Measurements from ENCODE around the gene REV1. TPM values are rescaled to one million over a fixed set of nuclear protein-coding genes. Genes with fewer than 3 reads are reported as not detected.

The REV1 gene
- total and polyA plus RNA-seq, 7 donors: 7.2 to 73.1 (median 41.7) TPM

DNA sequence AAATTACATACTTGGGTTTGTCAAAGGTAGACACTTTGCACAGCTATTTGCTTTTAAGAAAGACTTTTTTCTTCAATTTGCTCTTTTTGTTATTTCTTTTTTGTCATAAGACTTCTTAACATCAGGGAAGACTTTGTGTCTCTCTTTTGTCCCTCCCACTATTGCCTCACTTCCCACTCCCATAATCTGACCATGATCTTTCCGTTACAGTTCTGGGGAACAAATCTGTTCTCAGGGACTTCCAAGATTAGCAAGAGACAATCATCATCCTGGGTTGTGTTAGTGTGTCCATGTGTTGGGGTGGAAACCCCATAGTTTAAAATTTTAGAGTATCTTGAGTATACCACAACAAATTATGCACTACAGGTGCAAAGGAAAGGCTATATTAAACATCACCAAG, 75.3 kb downstream of the REV1 start:
- Histone ChIP-seq H3K27ac (no peak overlapping the region), H3K36me3 (peaks cover 0 to 90% (median 22%) of the 10 kb centered on the region in 4 donors), H3K27me3 (no peaks in the 10 kb centered on the region), H3K9me3 (no peaks in the 10 kb centered on the region), H3K4me1 (no peaks in the 10 kb centered on the region), H3K4me3 (no peak overlapping the region)
- TF ChIP-seq, protein P1, sequence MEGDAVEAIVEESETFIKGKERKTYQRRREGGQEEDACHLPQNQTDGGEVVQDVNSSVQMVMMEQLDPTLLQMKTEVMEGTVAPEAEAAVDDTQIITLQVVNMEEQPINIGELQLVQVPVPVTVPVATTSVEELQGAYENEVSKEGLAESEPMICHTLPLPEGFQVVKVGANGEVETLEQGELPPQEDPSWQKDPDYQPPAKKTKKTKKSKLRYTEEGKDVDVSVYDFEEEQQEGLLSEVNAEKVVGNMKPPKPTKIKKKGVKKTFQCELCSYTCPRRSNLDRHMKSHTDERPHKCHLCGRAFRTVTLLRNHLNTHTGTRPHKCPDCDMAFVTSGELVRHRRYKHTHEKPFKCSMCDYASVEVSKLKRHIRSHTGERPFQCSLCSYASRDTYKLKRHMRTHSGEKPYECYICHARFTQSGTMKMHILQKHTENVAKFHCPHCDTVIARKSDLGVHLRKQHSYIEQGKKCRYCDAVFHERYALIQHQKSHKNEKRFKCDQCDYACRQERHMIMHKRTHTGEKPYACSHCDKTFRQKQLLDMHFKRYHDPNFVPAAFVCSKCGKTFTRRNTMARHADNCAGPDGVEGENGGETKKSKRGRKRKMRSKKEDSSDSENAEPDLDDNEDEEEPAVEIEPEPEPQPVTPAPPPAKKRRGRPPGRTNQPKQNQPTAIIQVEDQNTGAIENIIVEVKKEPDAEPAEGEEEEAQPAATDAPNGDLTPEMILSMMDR (IDR thresholded peaks at IDR 0.05): no peak
- TF ChIP-seq POLR2A (IDR thresholded peaks at IDR 0.05) (no peak), POLR2AphosphoS5 (IDR thresholded peaks at IDR 0.05) (no peak), EP300 (IDR thresholded peaks at IDR 0.05) (no peak)
- intact Hi-C loops (cut with DNase I): no loop called here
- DNase-seq: no peak
- 88 to 89% methylated on average over 1 of the region's 1 CpG for WGBS, 2 donors

DNA sequence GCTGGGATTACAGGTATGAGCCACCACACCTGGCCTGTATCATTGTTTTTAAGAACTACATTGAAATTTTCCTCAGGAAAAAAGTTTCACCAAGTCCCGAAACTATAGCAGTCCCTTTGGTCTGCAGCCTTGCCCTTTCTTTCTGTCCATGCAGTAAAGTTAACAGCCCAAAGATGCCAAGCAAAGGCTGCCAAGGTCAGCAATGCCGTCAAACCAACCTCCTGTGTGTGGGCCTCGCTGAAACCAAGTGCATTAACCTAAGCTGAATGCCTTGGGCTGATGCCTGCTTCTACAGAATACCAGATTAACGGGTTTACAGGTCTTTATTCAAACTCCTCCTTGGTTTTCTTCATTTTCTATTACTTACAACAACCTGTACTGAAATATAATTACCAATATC, 79.5 kb downstream of the REV1 start:
- no peak overlapping the region for H3K27ac ChIP-seq
- DNase-seq: no peak
- H3K36me3 ChIP-seq: peaks cover 0 to 72% (median 27%) of the 10 kb centered on the region in 4 donors
- no peaks in the 10 kb centered on the region for H3K9me3 ChIP-seq
- no peaks in the 10 kb centered on the region for H3K27me3 ChIP-seq
- intact Hi-C loops (cut with DNase I): no loop called here
- no peaks in the 10 kb centered on the region for H3K4me1 ChIP-seq
- H3K4me3 ChIP-seq: no peak overlapping the region
- TF ChIP-seq POLR2AphosphoS5 (IDR thresholded peaks at IDR 0.05) (no peak), POLR2A (IDR thresholded peaks at IDR 0.05) (no peak), EP300 (IDR thresholded peaks at IDR 0.05) (no peak)
- TF ChIP-seq, protein P1 (IDR thresholded peaks at IDR 0.05): no peak
- WGBS, 2 donors: 91 to 96% methylated on average over 4 of the region's 4 CpGs

DNA sequence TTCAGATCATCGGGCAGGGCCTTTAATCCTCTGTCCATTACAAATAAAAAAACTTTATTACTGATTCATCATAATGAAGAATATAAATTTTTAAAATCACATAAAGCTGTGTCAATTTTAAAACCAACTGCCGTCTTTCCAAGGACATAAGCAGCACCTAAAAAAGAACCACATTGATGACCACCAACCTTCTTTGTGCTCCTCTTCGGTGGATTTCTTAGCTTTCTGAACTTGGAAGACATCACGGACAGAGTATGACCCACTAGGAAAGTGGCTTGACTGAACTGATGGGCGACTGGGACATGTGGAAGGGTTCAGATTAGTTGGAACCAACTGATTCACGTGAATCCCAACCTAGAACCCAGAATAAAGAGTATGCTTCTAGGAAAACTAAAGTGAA, 83.7 kb downstream of the REV1 start:
- no peak for DNase-seq
- H3K36me3 ChIP-seq: peaks cover 11 to 78% (median 47%) of the 10 kb centered on the region in 4 donors

DNA sequence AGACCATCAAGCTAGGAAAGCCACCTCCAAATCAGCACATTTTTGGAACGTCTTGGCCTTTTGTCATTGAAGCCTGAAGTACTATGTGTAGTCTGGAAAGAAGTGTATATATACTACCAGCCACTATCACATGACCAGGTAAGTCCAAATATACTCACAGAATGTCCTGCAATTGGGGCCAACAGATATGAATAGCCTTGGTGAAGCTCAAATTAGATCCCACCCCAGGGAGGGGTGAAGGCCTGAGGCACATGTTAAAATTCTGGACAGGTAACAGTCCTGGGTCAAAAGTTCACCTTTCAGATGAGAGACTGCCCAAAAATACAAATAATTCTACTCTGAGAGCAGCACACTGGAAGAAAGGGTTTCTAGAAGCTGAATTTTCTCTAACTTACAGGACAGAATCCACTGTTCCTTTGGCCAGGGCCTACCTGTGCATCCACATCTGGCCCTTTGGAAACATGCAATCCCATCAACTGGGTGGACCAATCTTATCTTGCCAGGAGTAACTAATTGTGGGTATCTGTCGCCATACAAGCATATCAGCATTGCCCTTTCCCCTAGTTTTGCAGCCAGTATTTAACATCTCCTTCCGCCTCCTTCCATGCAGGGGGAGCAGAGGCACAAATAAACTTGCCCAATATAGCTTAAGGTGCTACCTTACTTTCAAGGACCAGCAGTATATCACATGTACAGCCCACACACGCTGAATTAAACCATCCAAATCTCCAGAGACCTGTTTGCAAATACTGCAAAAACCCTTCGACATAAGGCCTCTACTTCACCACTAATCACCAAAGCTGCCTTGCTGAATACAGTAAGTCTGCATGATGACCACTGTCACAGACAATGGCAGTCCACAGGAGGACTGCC, 84.8 kb downstream of the REV1 start:
- H3K4me1 ChIP-seq: peaks cover 0 to 4% (median 0%) of the 10 kb centered on the region in 4 donors
- no peak for DNase-seq
- H3K27me3 ChIP-seq: no peaks in the 10 kb centered on the region
- H3K4me3 ChIP-seq: no peak overlapping the region
- H3K9me3 ChIP-seq: no peaks in the 10 kb centered on the region
- no peak overlapping the region for H3K27ac ChIP-seq
- peaks cover 11 to 78% (median 41%) of the 10 kb centered on the region in 4 donors for H3K36me3 ChIP-seq
- intact Hi-C loops (cut with DNase I): no loop called here
- 81 to 83% methylated on average over 5 of the region's 5 CpGs for WGBS, 2 donors
- TF ChIP-seq POLR2AphosphoS5 (IDR thresholded peaks at IDR 0.05): no peak
- TF ChIP-seq, protein P1 (IDR thresholded peaks at IDR 0.05): no peak

More for the DNA sequence above, 83.7 kb downstream of the REV1 start:
- no peak overlapping the region for H3K4me3 ChIP-seq
- H3K4me1 ChIP-seq: peaks cover 0 to 4% (median 0%) of the 10 kb centered on the region in 4 donors
- intact Hi-C loops (cut with DNase I): no loop called here
- TF ChIP-seq POLR2A (IDR thresholded peaks at IDR 0.05) (no peak), EP300 (IDR thresholded peaks at IDR 0.05) (no peak), POLR2AphosphoS5 (IDR thresholded peaks at IDR 0.05) (no peak)
- WGBS, 2 donors: 92 to 94% methylated on average over 6 of the region's 6 CpGs
- no peak overlapping the region for H3K27ac ChIP-seq
- no peaks in the 10 kb centered on the region for H3K9me3 ChIP-seq
- H3K27me3 ChIP-seq: no peaks in the 10 kb centered on the region

DNA sequence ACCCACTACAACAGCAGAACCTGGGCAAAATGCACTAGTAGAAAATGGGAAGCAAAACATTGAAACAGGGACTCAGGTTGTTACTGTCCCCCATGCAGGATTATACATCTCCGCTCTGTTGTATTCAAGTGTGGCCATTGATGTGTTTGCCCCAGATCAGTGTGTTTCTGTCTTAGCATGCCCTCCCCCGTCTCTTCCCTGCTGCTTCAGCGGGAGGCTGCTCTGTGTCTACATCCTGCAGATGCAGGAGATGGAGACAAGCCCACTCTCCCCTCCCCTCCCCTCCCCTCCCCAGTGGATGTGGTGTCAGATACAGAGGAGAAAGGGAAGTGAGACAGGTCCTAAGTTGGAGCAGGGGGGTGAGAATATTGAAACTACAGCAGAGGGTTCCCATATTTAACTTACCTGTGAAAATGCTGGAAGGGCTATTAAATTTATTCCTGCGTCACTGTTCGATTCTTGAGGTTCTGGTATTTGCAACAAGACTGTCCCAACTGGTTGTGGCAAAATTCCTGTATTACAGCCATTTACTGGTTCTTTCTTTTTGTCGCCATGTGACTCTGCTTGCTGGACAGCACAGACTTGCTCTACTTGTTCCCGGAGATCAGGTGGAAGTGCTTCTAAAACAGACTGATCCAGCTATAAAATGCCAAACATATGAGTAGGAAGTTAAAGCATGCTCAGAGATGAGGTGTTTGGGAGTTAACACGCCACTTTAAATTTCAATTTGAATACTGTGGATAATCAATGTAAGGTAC, 85.6 kb downstream of the REV1 start:
- H3K27ac ChIP-seq: no peak overlapping the region
- intact Hi-C loops (cut with DNase I): no loop called here
- H3K9me3 ChIP-seq: no peaks in the 10 kb centered on the region
- peaks cover 0 to 4% (median 0%) of the 10 kb centered on the region in 4 donors for H3K4me1 ChIP-seq
- no peak overlapping the region for H3K4me3 ChIP-seq
- TF ChIP-seq, protein P1 (IDR thresholded peaks at IDR 0.05): no peak
- TF ChIP-seq EP300 (IDR thresholded peaks at IDR 0.05) (no peak), POLR2AphosphoS5 (IDR thresholded peaks at IDR 0.05) (no peak), POLR2A (IDR thresholded peaks at IDR 0.05) (no peak)
- WGBS, 2 donors: 87 to 89% methylated on average over 8 of the region's 8 CpGs
- no peak for DNase-seq
- H3K27me3 ChIP-seq: no peaks in the 10 kb centered on the region
- H3K36me3 ChIP-seq: peaks cover 11 to 84% (median 47%) of the 10 kb centered on the region in 4 donors

Data from sigmoid colon (tissue), 7 donors.